SK-N-SH treated with all-trans-retinoic acid at 6 μM for 48 hours (cell line): Measurements from ENCODE around the gene PRTFDC1.

Source experiments
- ATAC-seq: fragments of 200-7000 bp; cut with Tn5 transposase; 3 replicates; pipeline ENCODE4 v1.9.1; 2020; ENCODE audit warnings: mild to moderate bottlenecking, moderate library complexity
- ARNTL ChIP-seq: fragments of 450-650 bp; formaldehyde crosslinking; IDR thresholded peaks from 2 replicates; pipeline ENCODE4 v1.5.0; 2020; ENCODE audit warnings: low read depth, mild to moderate bottlenecking, moderate library complexity, borderline replicate concordance
- BACH2 ChIP-seq: fragments of 250-450 bp; sonication (Bioruptor Pico); IDR thresholded peaks from 2 replicates; pipeline ENCODE4 v1.9.0; 2021; ENCODE audit warnings: mild to moderate bottlenecking, borderline replicate concordance
- CSDC2 ChIP-seq: fragments of 250-450 bp; sonication (Bioruptor Pico); IDR thresholded peaks from 2 replicates; pipeline ENCODE4 v1.5.0; 2020; ENCODE audit warnings: mild to moderate bottlenecking, moderate library complexity
- CSRNP3 ChIP-seq: fragments of 250-450 bp; sonication (Bioruptor Pico); IDR thresholded peaks from 2 replicates; pipeline ENCODE4 v1.5.1; 2021; ENCODE audit warnings: mild to moderate bottlenecking, moderate library complexity
- ESRRG ChIP-seq: fragments of 250-450 bp; sonication (Bioruptor Pico); IDR thresholded peaks from 2 replicates; pipeline ENCODE4 v1.6.1; 2021; ENCODE audit warnings: mild to moderate bottlenecking
- GLIS3 ChIP-seq: fragments of 250-450 bp; sonication (Bioruptor Pico); IDR thresholded peaks from 2 replicates; pipeline ENCODE4 v1.5.0; 2020; ENCODE audit warnings: mild to moderate bottlenecking, moderate library complexity
- ISL1 ChIP-seq: fragments of 250-450 bp; sonication (Bioruptor Pico); IDR thresholded peaks from 2 replicates; pipeline ENCODE4 v2.1.2; 2022; ENCODE audit warnings: mild to moderate bottlenecking, moderate library complexity
- OSR1 ChIP-seq: fragments of 250-450 bp; sonication (Bioruptor Pico); IDR thresholded peaks from 2 replicates; pipeline ENCODE4 v1.8.0; 2022; ENCODE audit warnings: moderate library complexity, mild to moderate bottlenecking, inconsistent platforms
- POU6F1 ChIP-seq: fragments of 250-450 bp; sonication (Bioruptor Pico); IDR thresholded peaks from 2 replicates; pipeline ENCODE4 v1.8.0; 2021; ENCODE audit warnings: low read depth, mild to moderate bottlenecking, moderate library complexity, borderline replicate concordance
- PPARA ChIP-seq: fragments of 250-450 bp; sonication (Bioruptor Pico); IDR thresholded peaks from 2 replicates; pipeline ENCODE4 v1.5.0; 2020; ENCODE audit warnings: mild to moderate bottlenecking, borderline replicate concordance
- RARB ChIP-seq: fragments of 250-450 bp; sonication (Bioruptor Pico); IDR thresholded peaks from 2 replicates; pipeline ENCODE4 v1.8.0; 2021; ENCODE audit warnings: mild to moderate bottlenecking, moderate library complexity
- TCF4 ChIP-seq: fragments of 250-450 bp; sonication (Bioruptor Pico); IDR thresholded peaks from 2 replicates; pipeline ENCODE4 v1.8.0; 2021; ENCODE audit warnings: mild to moderate bottlenecking, moderate library complexity, borderline replicate concordance
- TOX ChIP-seq: fragments of 250-450 bp; sonication (Bioruptor Pico); IDR thresholded peaks from 2 replicates; pipeline ENCODE4 v1.8.0; 2021; ENCODE audit warnings: mild to moderate bottlenecking, moderate library complexity, borderline replicate concordance
- ZC3H10 ChIP-seq: fragments of 250-450 bp; sonication (Bioruptor Pico); IDR thresholded peaks from 2 replicates; pipeline ENCODE4 v1.5.1; 2021; ENCODE audit warnings: mild to moderate bottlenecking, moderate library complexity
- ZFP3 ChIP-seq: fragments of 250-450 bp; sonication (Bioruptor Pico); IDR thresholded peaks from 2 replicates; pipeline ENCODE4 v1.5.0; 2020; ENCODE audit warnings: mild to moderate bottlenecking, moderate library complexity
- ZFP30 ChIP-seq: fragments of 450-650 bp; formaldehyde crosslinking; IDR thresholded peaks from 2 replicates; pipeline ENCODE4 v1.5.0; 2022; ENCODE audit warnings: mild to moderate bottlenecking, moderate library complexity
- ZNF565 ChIP-seq: fragments of 450-650 bp; formaldehyde crosslinking; conservative IDR thresholded peaks from 2 replicates; pipeline ENCODE4 v1.5.0; 2020; ENCODE audit warnings: low read depth, mild to moderate bottlenecking, moderate library complexity
- ZNF8 ChIP-seq: fragments of 450-650 bp; formaldehyde crosslinking; IDR thresholded peaks from 2 replicates; pipeline ENCODE4 v1.5.0; 2020; ENCODE audit warnings: mild to moderate bottlenecking, moderate library complexity
- TF ChIP-seq, protein P1 (sequence below): fragments of 250-450 bp; sonication (Bioruptor Pico); IDR thresholded peaks from 2 replicates; pipeline ENCODE4 v1.5.0; 2020; ENCODE audit warnings: mild to moderate bottlenecking, moderate library complexity

Gene PRTFDC1

GRCh38 chr10:24865783-24866182, 86.6 kb downstream of the PRTFDC1 start:
- TF ChIP-seq ZNF565 (CRISPR knock-in tag) (no peak), TCF4 (CRISPR knock-in tag) (no peak)
- no peak for ATAC-seq

DNA sequence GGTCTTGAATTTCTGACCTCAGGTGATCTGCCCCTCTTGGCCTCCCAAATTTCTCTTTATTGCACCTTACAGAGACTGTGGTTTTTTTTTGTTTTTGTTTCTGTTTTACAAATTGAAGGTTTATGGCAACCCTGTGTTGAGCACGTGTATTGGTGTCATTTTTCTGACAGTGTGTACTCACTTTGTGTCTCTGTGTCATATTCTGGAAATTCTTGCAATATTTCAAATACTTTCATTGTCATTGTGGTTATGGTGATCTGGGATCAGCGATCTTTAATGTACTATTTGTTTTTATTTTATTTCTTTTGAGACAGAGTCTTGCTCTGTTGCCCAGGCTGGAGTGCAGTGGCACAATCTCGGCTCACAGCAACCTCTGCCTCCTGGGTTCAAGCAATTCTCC, 89.8 kb downstream of the PRTFDC1 start:
- ATAC-seq = no peak
- no peak for TF ChIP-seq ZFP3 (CRISPR knock-in tag)
- TF ChIP-seq, protein P1, sequence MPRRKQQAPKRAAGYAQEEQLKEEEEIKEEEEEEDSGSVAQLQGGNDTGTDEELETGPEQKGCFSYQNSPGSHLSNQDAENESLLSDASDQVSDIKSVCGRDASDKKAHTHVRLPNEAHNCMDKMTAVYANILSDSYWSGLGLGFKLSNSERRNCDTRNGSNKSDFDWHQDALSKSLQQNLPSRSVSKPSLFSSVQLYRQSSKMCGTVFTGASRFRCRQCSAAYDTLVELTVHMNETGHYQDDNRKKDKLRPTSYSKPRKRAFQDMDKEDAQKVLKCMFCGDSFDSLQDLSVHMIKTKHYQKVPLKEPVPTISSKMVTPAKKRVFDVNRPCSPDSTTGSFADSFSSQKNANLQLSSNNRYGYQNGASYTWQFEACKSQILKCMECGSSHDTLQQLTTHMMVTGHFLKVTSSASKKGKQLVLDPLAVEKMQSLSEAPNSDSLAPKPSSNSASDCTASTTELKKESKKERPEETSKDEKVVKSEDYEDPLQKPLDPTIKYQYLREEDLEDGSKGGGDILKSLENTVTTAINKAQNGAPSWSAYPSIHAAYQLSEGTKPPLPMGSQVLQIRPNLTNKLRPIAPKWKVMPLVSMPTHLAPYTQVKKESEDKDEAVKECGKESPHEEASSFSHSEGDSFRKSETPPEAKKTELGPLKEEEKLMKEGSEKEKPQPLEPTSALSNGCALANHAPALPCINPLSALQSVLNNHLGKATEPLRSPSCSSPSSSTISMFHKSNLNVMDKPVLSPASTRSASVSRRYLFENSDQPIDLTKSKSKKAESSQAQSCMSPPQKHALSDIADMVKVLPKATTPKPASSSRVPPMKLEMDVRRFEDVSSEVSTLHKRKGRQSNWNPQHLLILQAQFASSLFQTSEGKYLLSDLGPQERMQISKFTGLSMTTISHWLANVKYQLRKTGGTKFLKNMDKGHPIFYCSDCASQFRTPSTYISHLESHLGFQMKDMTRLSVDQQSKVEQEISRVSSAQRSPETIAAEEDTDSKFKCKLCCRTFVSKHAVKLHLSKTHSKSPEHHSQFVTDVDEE = no peak

- peak; percentile 80 for ATAC-seq
- TF ChIP-seq ISL1 (CRISPR knock-in tag) = no peak
- no peak for TF ChIP-seq POU6F1
Observed at GRCh38 chr10:24858288-24859270, 93.8 kb downstream of the PRTFDC1 start.

DNA sequence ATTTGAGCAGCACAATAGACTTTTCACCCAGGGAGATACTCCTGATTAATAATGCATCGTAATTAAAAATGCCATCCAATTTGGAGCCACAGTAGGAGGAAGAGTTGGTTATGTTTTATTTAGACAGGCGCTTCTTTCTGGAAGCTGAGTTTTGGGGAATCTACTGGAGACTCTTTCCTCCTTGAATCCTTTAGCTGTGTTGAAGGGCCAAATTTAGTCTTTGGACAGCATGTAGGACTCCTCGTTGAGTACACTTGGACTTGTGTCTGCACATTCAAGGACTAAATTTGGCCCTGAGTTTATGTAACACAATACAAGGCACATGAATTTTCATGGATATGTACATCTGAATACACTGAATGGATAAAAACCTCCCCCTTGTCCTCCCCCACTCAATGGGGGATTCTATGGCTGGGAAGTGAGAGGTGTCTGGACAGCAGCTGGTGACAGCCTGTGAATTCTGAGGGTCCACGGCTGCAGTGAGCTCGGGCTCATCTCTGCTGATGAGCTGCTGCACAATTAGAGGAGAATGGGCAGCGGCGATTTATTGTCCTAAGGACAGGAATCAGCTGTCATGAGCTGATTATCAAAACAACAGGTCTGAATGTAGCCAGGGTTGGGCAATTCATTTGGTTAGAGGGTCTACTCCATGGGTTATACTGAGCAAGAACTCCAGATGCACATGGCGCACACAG, 95.2 kb downstream of the PRTFDC1 start:
- no peak for ATAC-seq
- no peak for TF ChIP-seq ARNTL
- TF ChIP-seq BACH2 (CRISPR knock-in tag) = no peak
- TF ChIP-seq ESRRG (CRISPR knock-in tag) = no peak
- TF ChIP-seq, protein P1 = no peak
- no peak for TF ChIP-seq TOX (CRISPR knock-in tag)
- no peak for TF ChIP-seq TCF4 (CRISPR knock-in tag)
- TF ChIP-seq ZFP3 (CRISPR knock-in tag) = no peak
- TF ChIP-seq GLIS3 (CRISPR knock-in tag) = no peak
- TF ChIP-seq ZFP30 (CRISPR knock-in tag) = no peak
- no peak for TF ChIP-seq OSR1 (CRISPR knock-in tag)
- TF ChIP-seq, all 23 proteins: peak for 0

- ATAC-seq = no peak
- TF ChIP-seq TOX (CRISPR knock-in tag) (no peak), BACH2 (CRISPR knock-in tag) (no peak), OSR1 (CRISPR knock-in tag) (no peak), ISL1 (CRISPR knock-in tag) (no peak), PPARA (CRISPR knock-in tag) (no peak), ZNF8 (CRISPR knock-in tag) (no peak), ZC3H10 (CRISPR knock-in tag) (no peak), TCF4 (CRISPR knock-in tag) (no peak), RARB (no peak), CSRNP3 (no peak), GLIS3 (CRISPR knock-in tag) (no peak), ZNF565 (CRISPR knock-in tag) (no peak), POU6F1 (no peak), ZFP3 (CRISPR knock-in tag) (no peak), CSDC2 (CRISPR knock-in tag) (no peak), ESRRG (CRISPR knock-in tag) (no peak), ARNTL (no peak)
Observed at GRCh38 chr10:24854256-24854655, 98.2 kb downstream of the PRTFDC1 start.
